Measurements from ENCODE around the gene REEP3.
"Not testable (repeated sequence)": the region's sequence is repeated elsewhere in the genome, so short reads cannot be mapped to it uniquely, and the experiment has no call there.

REEP3 gene

GRCh38 chr10:63630085-63630930 lies 109.1 kb downstream of the REEP3 start:
- peak; percentile 62 to 77 for DNase-seq (ENCODE audit: low read depth in 2 of 2)

- no peak for DNase-seq (ENCODE audit: low read depth in 2 of 2)
These were observed 109.9 kb downstream of the REEP3 start for GRCh38 chr10:63630931-63631680.

GRCh38 chr10:63631991-63632390 lies 110.8 kb downstream of the REEP3 start:
- DNase-seq (ENCODE audit: low read depth in 2 of 2) = no peak

GRCh38 chr10:63633677-63634487 lies 112.7 kb downstream of the REEP3 start:
- DNase-seq (ENCODE audit: low read depth in 2 of 2) = no peak

GRCh38 chr10:63634488-63635065 lies 113.4 kb downstream of the REEP3 start:
- no peak for DNase-seq (ENCODE audit: low read depth in 2 of 2)

- DNase-seq (ENCODE audit: low read depth in 2 of 2) = no peak
These were observed 115.6 kb downstream of the REEP3 start for GRCh38 chr10:63636812-63637211.

- DNase-seq (ENCODE audit: low read depth in 2 of 2) = no peak
These were observed 116.7 kb downstream of the REEP3 start for GRCh38 chr10:63637901-63638327.

GRCh38 chr10:63641366-63641765 lies 120.2 kb downstream of the REEP3 start:
- DNase-seq (ENCODE audit: low read depth in 2 of 2) = no peak

GRCh38 chr10:63641799-63642198 lies 120.6 kb downstream of the REEP3 start:
- DNase-seq (ENCODE audit: low read depth in 2 of 2) = no peak

- no peak for DNase-seq (ENCODE audit: low read depth in 2 of 2)
These were observed 121.6 kb downstream of the REEP3 start for GRCh38 chr10:63642808-63643207.

GRCh38 chr10:63644418-63645142 lies 123.4 kb downstream of the REEP3 start:
- no peak for DNase-seq (ENCODE audit: low read depth in 2 of 2)

- no peak for DNase-seq (ENCODE audit: low read depth in 2 of 2)
These were observed 124.0 kb downstream of the REEP3 start for GRCh38 chr10:63645195-63645594.

- DNase-seq (ENCODE audit: low read depth in 2 of 2) = no peak
These were observed 125.3 kb downstream of the REEP3 start for GRCh38 chr10:63646491-63646890.

- DNase-seq (ENCODE audit: low read depth in 2 of 2) = no peak
These were observed 130.7 kb downstream of the REEP3 start for GRCh38 chr10:63651864-63652263.

- DNase-seq (ENCODE audit: low read depth in 2 of 2) = no peak
These were observed 132.5 kb downstream of the REEP3 start for GRCh38 chr10:63653747-63654146.

GRCh38 chr10:63657761-63658160 lies 136.6 kb downstream of the REEP3 start:
- no peak for DNase-seq (ENCODE audit: low read depth in 2 of 2)

GRCh38 chr10:63660941-63661340 lies 139.7 kb downstream of the REEP3 start:
- not testable (repeated sequence) for DNase-seq (ENCODE audit: low read depth in 2 of 2)

- no peak for DNase-seq (ENCODE audit: low read depth in 2 of 2)
These were observed 140.1 kb downstream of the REEP3 start for GRCh38 chr10:63661347-63661746.

GRCh38 chr10:63664341-63664885 lies 143.2 kb downstream of the REEP3 start:
- DNase-seq (ENCODE audit: low read depth in 2 of 2) = no peak

GRCh38 chr10:63665006-63665580 lies 143.9 kb downstream of the REEP3 start:
- not testable (repeated sequence) for DNase-seq (ENCODE audit: low read depth in 2 of 2)

All from stimulated activated CD4-positive, alpha-beta T cell treated with anti-CD3 and anti-CD28 coated beads, Interleukin-4, amount 100 ng/mL, for 48 hours (primary cell).